Adrenal gland (tissue), 5 donors: ENCODE results near the gene CRYBG1.

Experiments used
- POLR2A ChIP-seq, 2 donors: fragments of 450-650 bp; IDR thresholded peaks; one replicate each; pipeline ENCODE4 v1.6.1; 2017; ENCODE audit warnings: antibody characterized with exemption in 2 of 2, mild to moderate bottlenecking in 2 of 2, moderate library complexity in 1 of 2
- TF ChIP-seq, protein P1 (sequence below), 6 experiments: fragments of 450-650 bp in 4 of 6; fragments of 200-600 bp in 2 of 6; sonication (generic) in 1 of 6; IDR thresholded peaks; 1 replicate in 5 of 6; 2 replicates in 1 of 6; pipeline versions ENCODE4 v1.5.1 to v1.8.0; 2016 to 2021; ENCODE audit warnings: antibody characterized with exemption in 6 of 6, mild to moderate bottlenecking in 2 of 6, moderate library complexity in 1 of 6
- donor health status: DM: no; HTN: no; CAD: no.

DNA sequence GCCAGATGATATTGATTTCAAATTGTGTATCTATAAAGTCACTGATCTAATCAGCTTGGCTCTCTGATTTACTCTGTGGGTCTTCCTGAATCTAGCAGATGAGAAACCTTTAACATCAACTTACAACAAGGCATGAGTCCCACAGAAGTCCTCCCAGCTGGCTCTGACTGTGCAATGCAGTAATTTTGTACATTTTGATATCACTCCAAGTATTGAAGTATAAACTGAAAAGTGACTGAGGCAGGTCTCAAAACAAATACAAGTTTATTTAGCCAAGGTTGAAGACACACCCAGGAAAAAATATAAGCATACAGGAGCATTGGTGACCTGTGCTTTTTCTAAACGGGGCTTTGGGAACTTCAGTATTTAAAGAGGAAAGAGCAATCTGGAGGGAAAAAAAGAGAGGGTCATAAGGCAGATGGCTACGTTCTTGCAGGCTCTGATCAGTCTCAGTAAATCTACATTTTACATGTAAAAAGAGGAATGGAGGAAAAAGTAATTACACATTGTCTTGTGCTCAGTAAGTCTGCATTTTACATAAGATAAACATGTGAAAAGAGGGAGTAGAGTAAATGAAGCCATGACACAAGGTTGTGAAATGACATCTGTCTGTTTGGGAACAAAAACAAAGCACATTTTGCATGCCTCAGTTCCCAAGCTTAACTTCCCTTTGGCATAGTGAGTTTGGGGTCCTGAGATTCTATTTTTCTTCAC lies 59.5 kb downstream of the CRYBG1 start:
- TF ChIP-seq, protein P1, sequence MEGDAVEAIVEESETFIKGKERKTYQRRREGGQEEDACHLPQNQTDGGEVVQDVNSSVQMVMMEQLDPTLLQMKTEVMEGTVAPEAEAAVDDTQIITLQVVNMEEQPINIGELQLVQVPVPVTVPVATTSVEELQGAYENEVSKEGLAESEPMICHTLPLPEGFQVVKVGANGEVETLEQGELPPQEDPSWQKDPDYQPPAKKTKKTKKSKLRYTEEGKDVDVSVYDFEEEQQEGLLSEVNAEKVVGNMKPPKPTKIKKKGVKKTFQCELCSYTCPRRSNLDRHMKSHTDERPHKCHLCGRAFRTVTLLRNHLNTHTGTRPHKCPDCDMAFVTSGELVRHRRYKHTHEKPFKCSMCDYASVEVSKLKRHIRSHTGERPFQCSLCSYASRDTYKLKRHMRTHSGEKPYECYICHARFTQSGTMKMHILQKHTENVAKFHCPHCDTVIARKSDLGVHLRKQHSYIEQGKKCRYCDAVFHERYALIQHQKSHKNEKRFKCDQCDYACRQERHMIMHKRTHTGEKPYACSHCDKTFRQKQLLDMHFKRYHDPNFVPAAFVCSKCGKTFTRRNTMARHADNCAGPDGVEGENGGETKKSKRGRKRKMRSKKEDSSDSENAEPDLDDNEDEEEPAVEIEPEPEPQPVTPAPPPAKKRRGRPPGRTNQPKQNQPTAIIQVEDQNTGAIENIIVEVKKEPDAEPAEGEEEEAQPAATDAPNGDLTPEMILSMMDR (IDR thresholded peaks at IDR 0.05): no peak
- TF ChIP-seq POLR2A (IDR thresholded peaks at IDR 0.05): no peak
